HEK293T (cell line): ENCODE measurements around the gene PCDHB1.

Experiments used
- CTCF ChIA-PET: fragments of 350-600 bp; formaldehyde crosslinking; extraction: SDS; loops from one replicate; lab custom pipeline; 2021; ENCODE audit warnings: antibody characterized with exemption, inconsistent platforms; lab: Yijun Ruan, JAX
- POLR2A ChIA-PET: fragments of 350-600 bp; formaldehyde crosslinking; extraction: SDS; loops from one replicate; lab custom pipeline; 2020; ENCODE audit warnings: antibody characterized with exemption, inconsistent platforms; lab: Yijun Ruan, JAX
- DNase-seq: peaks from one replicate; pipeline ENCODE4 v3.0.0; 2012; ENCODE audit warnings: mixed read lengths; ENCODE audit errors: extremely low spot score
- ARNT ChIP-seq: fragments of 450-650 bp; IDR thresholded peaks from 2 replicates; pipeline ENCODE4 v1.6.1; 2017; ENCODE audit warnings: mild to moderate bottlenecking
- BHLHE40 ChIP-seq: fragments of 450-650 bp; IDR thresholded peaks from 2 replicates; pipeline ENCODE4 v1.6.1; 2016; ENCODE audit warnings: mild to moderate bottlenecking, moderate library complexity, borderline replicate concordance
- CTBP1 ChIP-seq: fragments of 450-650 bp; IDR thresholded peaks from 2 replicates; pipeline ENCODE4 v1.6.1; 2016; ENCODE audit warnings: borderline replicate concordance
- ELF4 ChIP-seq: fragments of 450-650 bp; IDR thresholded peaks from 2 replicates; pipeline ENCODE4 v1.6.1; 2017; ENCODE audit warnings: antibody characterized with exemption
- FOXA1 ChIP-seq: fragments of 450-650 bp; IDR thresholded peaks from 2 replicates; pipeline ENCODE4 v1.6.1; 2016; ENCODE audit warnings: mild to moderate bottlenecking
- FOXK2 ChIP-seq: fragments of 450-650 bp; IDR thresholded peaks from 2 replicates; pipeline ENCODE4 v1.6.1; 2016; ENCODE audit warnings: mild to moderate bottlenecking
- FOXM1 ChIP-seq: fragments of 450-650 bp; IDR thresholded peaks from 2 replicates; pipeline ENCODE4 v1.6.1; 2017; ENCODE audit warnings: mild to moderate bottlenecking, borderline replicate concordance
- HDGF ChIP-seq: fragments of 450-650 bp; IDR thresholded peaks from 2 replicates; pipeline ENCODE4 v1.6.1; 2017; ENCODE audit warnings: antibody characterized with exemption, borderline replicate concordance
- L3MBTL2 ChIP-seq: fragments of 450-650 bp; conservative IDR thresholded peaks from 2 replicates; pipeline ENCODE4 v1.6.1; 2016; ENCODE audit warnings: mild to moderate bottlenecking
- LEF1 ChIP-seq: fragments of 450-650 bp; IDR thresholded peaks from 2 replicates; pipeline ENCODE4 v1.6.1; 2017; ENCODE audit warnings: mild to moderate bottlenecking, borderline replicate concordance
- NFRKB ChIP-seq: fragments of 450-650 bp; IDR thresholded peaks from 2 replicates; pipeline ENCODE4 v1.6.1; 2016; ENCODE audit warnings: mild to moderate bottlenecking, moderate library complexity
- PKNOX1 ChIP-seq: fragments of 450-650 bp; IDR thresholded peaks from 2 replicates; pipeline ENCODE4 v1.6.1; 2016
- SP1 ChIP-seq: fragments of 450-650 bp; IDR thresholded peaks from 2 replicates; pipeline ENCODE4 v1.6.1; 2017
- SUZ12 ChIP-seq: fragments of 450-650 bp; IDR thresholded peaks from 2 replicates; pipeline ENCODE4 v1.6.1; 2016; ENCODE audit warnings: mild to moderate bottlenecking
- TARDBP ChIP-seq: fragments of 450-650 bp; IDR thresholded peaks from 2 replicates; pipeline ENCODE4 v1.6.1; 2016
- ZNF384 ChIP-seq: fragments of 450-650 bp; IDR thresholded peaks from 2 replicates; pipeline ENCODE4 v1.6.1; 2016

Gene PCDHB1

GRCh38 chr5:141003791-141004611, 47.2 kb upstream of the PCDHB1 start:
- TF ChIP-seq L3MBTL2, result no peak
- no peak for DNase-seq
- ChIA-PET CTCF (interaction anchor here (0.7 to 1.0 kb wide), 2 partner anchors 36 to 219 kb away, joined by 3 to 5 read pairs; partner anchors contain the start of gene PCDHB14), POLR2A (interaction anchor here (1.1 to 1.2 kb wide), 2 partner anchors 37 to 38 kb away, joined by 3 to 5 read pairs; partner anchors contain the start of gene PCDHAC2)

GRCh38 chr5:141007791-141008190, 43.4 kb upstream of the PCDHB1 start:
- ChIA-PET CTCF (no interaction called here), POLR2A (no interaction called here)
- TF ChIP-seq ELF4, result no peak
- no peak for TF ChIP-seq SUZ12
- no peak for TF ChIP-seq FOXM1
- no peak for TF ChIP-seq FOXA1
- no peak for TF ChIP-seq SP1
- no peak for TF ChIP-seq CTBP1
- no peak for TF ChIP-seq NFRKB
- no peak for TF ChIP-seq ZNF384
- no peak for TF ChIP-seq ARNT
- no peak for TF ChIP-seq L3MBTL2
- DNase-seq, result no peak

- no peak for DNase-seq
- POLR2A ChIA-PET, result no interaction called here
- CTCF ChIA-PET, result no interaction called here
- TF ChIP-seq ELF4 (no peak), FOXA1 (no peak), FOXM1 (no peak)
Measured at GRCh38 chr5:141010047-141010793, 41.0 kb upstream of the PCDHB1 start.

- no peak for DNase-seq
- no peak for TF ChIP-seq TARDBP
- TF ChIP-seq FOXK2, result no peak
- no peak for TF ChIP-seq FOXM1
- TF ChIP-seq FOXA1, result no peak
- TF ChIP-seq BHLHE40, result no peak
- TF ChIP-seq ARNT, result no peak
- TF ChIP-seq SP1, result no peak
- no peak for TF ChIP-seq HDGF
- no peak for TF ChIP-seq NFRKB
- TF ChIP-seq L3MBTL2, result no peak
- no peak for TF ChIP-seq SUZ12
- no peak for TF ChIP-seq CTBP1
- no peak for TF ChIP-seq PKNOX1
- no peak for TF ChIP-seq ELF4
- ChIA-PET POLR2A (no interaction called here), CTCF (interaction anchor here (0.8 kb wide), 1 partner anchor 91 kb away, joined by 3 read pairs; no protein-coding TSS in a partner anchor)
Measured at GRCh38 chr5:141017943-141018342, 33.2 kb upstream of the PCDHB1 start.

- ChIA-PET CTCF (no interaction called here), POLR2A (no interaction called here)
- DNase-seq, result no peak
- TF ChIP-seq L3MBTL2 (no peak), HDGF (no peak), FOXK2 (no peak), FOXM1 (no peak), FOXA1 (no peak), ARNT (no peak)
Measured at GRCh38 chr5:141022384-141022783, 28.8 kb upstream of the PCDHB1 start.

- POLR2A ChIA-PET, result no interaction called here
- CTCF ChIA-PET, result no interaction called here
- no peak for TF ChIP-seq NFRKB
- TF ChIP-seq HDGF, result no peak
- TF ChIP-seq LEF1, result no peak
- TF ChIP-seq SUZ12, result no peak
- no peak for TF ChIP-seq ARNT
- TF ChIP-seq ELF4, result no peak
- TF ChIP-seq PKNOX1, result no peak
- TF ChIP-seq CTBP1, result no peak
- TF ChIP-seq FOXK2, result no peak
- no peak for TF ChIP-seq SP1
- TF ChIP-seq BHLHE40, result no peak
- no peak for TF ChIP-seq L3MBTL2
Measured at GRCh38 chr5:141031006-141031405, 20.2 kb upstream of the PCDHB1 start.

GRCh38 chr5:141032626-141033025, 18.5 kb upstream of the PCDHB1 start:
- no peak for TF ChIP-seq HDGF
- TF ChIP-seq PKNOX1, result no peak
- no peak for TF ChIP-seq L3MBTL2
- no peak for TF ChIP-seq FOXK2
- TF ChIP-seq CTBP1, result no peak
- TF ChIP-seq LEF1, result no peak
- TF ChIP-seq ZNF384, result no peak
- TF ChIP-seq FOXM1, result no peak
- TF ChIP-seq FOXA1, result no peak
- no peak for TF ChIP-seq BHLHE40
- TF ChIP-seq SP1, result no peak
- no peak for TF ChIP-seq TARDBP
- DNase-seq, result no peak
- CTCF ChIA-PET, result interaction anchor here (1.6 kb wide), 1 partner anchor 163 kb away, joined by 6 read pairs; the partner anchor contains the start of gene PCDHA11
- POLR2A ChIA-PET, result no interaction called here

More at GRCh38 chr5:141031006-141031405, 20.2 kb upstream of the PCDHB1 start:
- no peak for DNase-seq
